SK-N-SH (cell line): Measurements from ENCODE around the gene FSTL5. TPM values are rescaled to one million over a fixed set of nuclear protein-coding genes. Genes with fewer than 3 reads are reported as not detected.

Experiments used
- CTCF ChIA-PET: fragments of 300-600, 350-600 bp; formaldehyde crosslinking; extraction: SDS; loops from one replicate; lab custom pipeline; 2021; lab: Yijun Ruan, JAX
- POLR2A ChIA-PET: fragments of 350-600 bp; sonication (Branson Sonifier 250); formaldehyde crosslinking; extraction: SDS; loops from one replicate; lab custom pipeline; 2020; ENCODE audit warnings: antibody characterized with exemption, inconsistent platforms; lab: Yijun Ruan, JAX
- DNase-seq: peaks from one replicate; pipeline ENCODE4 v3.0.0; 2012
- H2AFZ ChIP-seq: fragments of 200-600 bp; sonication (generic); 2 replicates; pipeline ENCODE4 v1.8.1; 2016; ENCODE audit warnings: antibody characterized with exemption, mild to moderate bottlenecking, low read depth
- H3F3A ChIP-seq: fragments of 200-600 bp; sonication (generic); replicated peaks from 2 replicates; pipeline ENCODE3; 2016; ENCODE audit warnings: antibody characterized with exemption, mild to moderate bottlenecking; ENCODE audit not compliant: insufficient read depth
- H3K27ac ChIP-seq, 2 experiments: fragments of 200-500 bp in 1 of 2; fragments of 200-600 bp in 1 of 2; sonication (Bioruptor generic) in 1 of 2; sonication (generic), shearing (Covaris generic) in 1 of 2; 2 replicates each; pipeline versions ENCODE4 v1.5.1 to v1.6.1; 2014 to 2016; ENCODE audit warnings: low read depth in 2 of 2, inconsistent platforms in 1 of 2, low read length in 1 of 2, mild to moderate bottlenecking in 1 of 2, mixed read lengths in 1 of 2
- H3K27me3 ChIP-seq: fragments of 200-600 bp; sonication (generic), shearing (Covaris generic); 2 replicates; pipeline ENCODE4 v1.6.1; 2016; ENCODE audit warnings: mixed run types; ENCODE audit not compliant: insufficient read depth
- H3K36me3 ChIP-seq, 2 experiments: fragments of 200-500 bp in 1 of 2; fragments of 200-600 bp in 1 of 2; sonication (Bioruptor generic) in 1 of 2; sonication (generic) in 1 of 2; replicated peaks in 1 of 2; 2 replicates each; pipeline versions ENCODE3 to v1.5.1; 2014 to 2016; ENCODE audit warnings: low read length in 1 of 2, mild to moderate bottlenecking in 1 of 2; ENCODE audit not compliant: insufficient read depth in 2 of 2, control insufficient read depth in 1 of 2
- H3K4me1 ChIP-seq, 2 experiments: fragments of 200-500 bp in 1 of 2; fragments of 200-600 bp in 1 of 2; sonication (Bioruptor generic) in 1 of 2; sonication (generic), shearing (Covaris generic) in 1 of 2; 2 replicates each; pipeline versions ENCODE4 v1.5.1 to v1.6.1; 2014 to 2016; ENCODE audit warnings: low read depth in 1 of 2, low read length in 1 of 2, mixed run types in 1 of 2; ENCODE audit not compliant: insufficient read depth in 2 of 2, control insufficient read depth in 1 of 2
- H3K4me2 ChIP-seq: fragments of 200-600 bp; sonication (generic), shearing (Covaris generic); 2 replicates; pipeline ENCODE4 v1.6.1; 2017; ENCODE audit warnings: mixed run types
- H3K4me3 ChIP-seq, 2 experiments: fragments of 200-500 bp in 1 of 2; fragments of 200-600 bp in 1 of 2; sonication (Bioruptor generic) in 1 of 2; sonication (generic), shearing (Covaris generic) in 1 of 2; 2 replicates each; pipeline versions ENCODE4 v1.5.1 to v1.8.1; 2014 to 2016; ENCODE audit warnings: low read depth in 2 of 2, inconsistent platforms in 1 of 2, low read length in 1 of 2, mild to moderate bottlenecking in 1 of 2, mixed read lengths in 1 of 2, moderate library complexity in 1 of 2
- H3K79me2 ChIP-seq: fragments of 200-600 bp; sonication (generic); 2 replicates; pipeline ENCODE4 v1.8.1; 2017; ENCODE audit warnings: mild to moderate bottlenecking; ENCODE audit not compliant: insufficient read depth
- H3K9ac ChIP-seq: fragments of 200-600 bp; sonication (generic); 2 replicates; pipeline ENCODE4 v1.6.1; 2017; ENCODE audit warnings: mixed run types
- H3K9me2 ChIP-seq: fragments of 200-600 bp; sonication (generic); 2 replicates; pipeline ENCODE4 v1.6.1; 2017; ENCODE audit warnings: mixed run types
- H3K9me3 ChIP-seq: fragments of 200-600 bp; sonication (generic); 2 replicates; pipeline ENCODE4 v1.6.1; 2017; ENCODE audit warnings: mixed run types, mild to moderate bottlenecking, moderate library complexity
- H4K20me1 ChIP-seq: fragments of 200-600 bp; sonication (generic); 2 replicates; pipeline ENCODE4 v1.6.1; 2017; ENCODE audit warnings: mild to moderate bottlenecking, mixed run types; ENCODE audit not compliant: insufficient read depth
- FOXJ3 ChIP-seq: sonication (generic); formaldehyde crosslinking; IDR thresholded peaks from 2 replicates; pipeline ENCODE4 v1.5.1; 2020; ENCODE audit warnings: mild to moderate bottlenecking, missing genetic modification reagents
- FOXM1 ChIP-seq: IDR thresholded peaks from 2 replicates; pipeline ENCODE4 v1.4.0; 2012; ENCODE audit warnings: low read depth, mild to moderate bottlenecking
- GABPA ChIP-seq: IDR thresholded peaks from 2 replicates; pipeline ENCODE4 v1.4.0; 2012; ENCODE audit warnings: low read depth, mild to moderate bottlenecking
- MEF2A ChIP-seq: IDR thresholded peaks from 2 replicates; pipeline ENCODE4 v1.4.0; 2012; ENCODE audit warnings: low read depth, borderline replicate concordance
- POLR2AphosphoS5 ChIP-seq: IDR thresholded peaks from 2 replicates; pipeline ENCODE4 v1.6.1; 2012; ENCODE audit warnings: low read depth, low read length
- RAD21 ChIP-seq: IDR thresholded peaks from 2 replicates; pipeline ENCODE4 v1.6.1; 2012; ENCODE audit warnings: mild to moderate bottlenecking, low read length
- RCOR1 ChIP-seq: fragments of 150-350 bp; IDR thresholded peaks from 2 replicates; pipeline ENCODE4 v1.6.1; 2017; ENCODE audit warnings: antibody characterized with exemption, low read length
- RFX5 ChIP-seq: IDR thresholded peaks from 2 replicates; pipeline ENCODE4 v1.6.1; 2012; ENCODE audit warnings: mild to moderate bottlenecking, improper control_type of control experiment, low read length
- RXRA ChIP-seq: IDR thresholded peaks from 2 replicates; pipeline ENCODE4 v1.4.0; 2012; ENCODE audit warnings: low read depth, mild to moderate bottlenecking, borderline replicate concordance
- SMC3 ChIP-seq: IDR thresholded peaks from 2 replicates; pipeline ENCODE4 v1.6.1; 2012; ENCODE audit warnings: low read depth, low read length, improper control_type of control experiment
- WGBS: methylation state at CpG from one replicate; pipeline ENCODE4 v1.1.6; 2017; ENCODE audit warnings: low lambda C conversion rate; 5-methylcytosine and 5-hydroxymethylcytosine counted together
- polyA plus RNA-seq, 3 experiments: library from polyadenylated mRNA; depleted of rRNA; stranded (reverse); fragments of >200 nt; gene quantifications; 2 replicates each; pipeline ENCODE4 v1.2.3, GENCODE V29; 2012
- TF ChIP-seq, protein P1 (sequence below): IDR thresholded peaks from 2 replicates; pipeline ENCODE4 v1.4.0; 2012; ENCODE audit warnings: low read depth, borderline replicate concordance
- TF ChIP-seq, protein P2 (sequence below): fragments of 200-600 bp; sonication (generic); IDR thresholded peaks from 2 replicates; pipeline ENCODE4 v1.6.1; 2017; ENCODE audit warnings: antibody characterized with exemption, mild to moderate bottlenecking, moderate library complexity
- TF ChIP-seq, protein P3 (sequence below): IDR thresholded peaks from 2 replicates; pipeline ENCODE4 v1.4.0; 2012; ENCODE audit warnings: low read depth, borderline replicate concordance
- TF ChIP-seq, protein P4 (sequence below): IDR thresholded peaks from 2 replicates; pipeline ENCODE4 v1.4.0; 2012; ENCODE audit warnings: low read depth
- TF ChIP-seq, protein P5 (sequence below): IDR thresholded peaks from 2 replicates; pipeline ENCODE4 v1.6.1; 2012; ENCODE audit warnings: mild to moderate bottlenecking, low read depth, low read length, moderate library complexity

Gene FSTL5
- polyA plus RNA-seq, 1 of the 3 experiments (the other 2 are of a cell fraction) = 0.07 TPM

DNA sequence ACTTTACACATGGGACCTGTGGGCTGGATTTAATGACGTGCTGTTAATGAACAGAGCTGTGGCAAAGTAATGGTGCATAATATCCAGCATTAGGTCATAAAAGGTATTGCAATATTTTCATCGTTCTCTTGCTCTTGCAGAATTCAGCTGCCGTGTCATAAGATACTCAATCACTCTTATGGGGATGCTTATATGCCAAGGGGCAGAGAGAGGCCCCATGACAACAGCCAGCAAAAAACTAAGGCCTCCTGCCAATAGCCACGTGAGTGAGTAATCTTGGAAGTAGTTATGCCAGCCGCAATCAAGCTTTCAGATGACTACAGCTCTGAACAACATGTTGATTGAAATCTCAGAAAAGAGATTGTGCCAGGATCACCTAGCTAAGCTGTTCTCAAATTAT is 616.9 kb downstream of the FSTL5 start:
- no peak overlapping the region for H3K4me2 ChIP-seq
- no peaks in the 10 kb centered on the region for H3K27me3 ChIP-seq
- H3K9me3 ChIP-seq = no peaks in the 10 kb centered on the region
- no peaks in the 10 kb centered on the region for H3K36me3 ChIP-seq
- H4K20me1 ChIP-seq = no peaks in the 10 kb centered on the region
- no peaks in the 10 kb centered on the region for H3F3A ChIP-seq
- no peaks in the 10 kb centered on the region for H3K4me1 ChIP-seq
- H3K9ac ChIP-seq = no peak overlapping the region
- CTCF ChIA-PET = interaction anchor here (1.2 kb wide), 1 partner anchor 14 kb away, joined by 3 read pairs; no protein-coding TSS in a partner anchor
- H3K9me2 ChIP-seq = no peaks in the 10 kb centered on the region
- no peaks in the 10 kb centered on the region for H3K79me2 ChIP-seq
- DNase-seq = no peak
- no peak overlapping the region for H3K4me3 ChIP-seq
- TF ChIP-seq MEF2A = no peak
- TF ChIP-seq, protein P1, sequence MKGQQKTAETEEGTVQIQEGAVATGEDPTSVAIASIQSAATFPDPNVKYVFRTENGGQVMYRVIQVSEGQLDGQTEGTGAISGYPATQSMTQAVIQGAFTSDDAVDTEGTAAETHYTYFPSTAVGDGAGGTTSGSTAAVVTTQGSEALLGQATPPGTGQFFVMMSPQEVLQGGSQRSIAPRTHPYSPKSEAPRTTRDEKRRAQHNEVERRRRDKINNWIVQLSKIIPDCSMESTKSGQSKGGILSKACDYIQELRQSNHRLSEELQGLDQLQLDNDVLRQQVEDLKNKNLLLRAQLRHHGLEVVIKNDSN = no peak
- TF ChIP-seq, protein P2, sequence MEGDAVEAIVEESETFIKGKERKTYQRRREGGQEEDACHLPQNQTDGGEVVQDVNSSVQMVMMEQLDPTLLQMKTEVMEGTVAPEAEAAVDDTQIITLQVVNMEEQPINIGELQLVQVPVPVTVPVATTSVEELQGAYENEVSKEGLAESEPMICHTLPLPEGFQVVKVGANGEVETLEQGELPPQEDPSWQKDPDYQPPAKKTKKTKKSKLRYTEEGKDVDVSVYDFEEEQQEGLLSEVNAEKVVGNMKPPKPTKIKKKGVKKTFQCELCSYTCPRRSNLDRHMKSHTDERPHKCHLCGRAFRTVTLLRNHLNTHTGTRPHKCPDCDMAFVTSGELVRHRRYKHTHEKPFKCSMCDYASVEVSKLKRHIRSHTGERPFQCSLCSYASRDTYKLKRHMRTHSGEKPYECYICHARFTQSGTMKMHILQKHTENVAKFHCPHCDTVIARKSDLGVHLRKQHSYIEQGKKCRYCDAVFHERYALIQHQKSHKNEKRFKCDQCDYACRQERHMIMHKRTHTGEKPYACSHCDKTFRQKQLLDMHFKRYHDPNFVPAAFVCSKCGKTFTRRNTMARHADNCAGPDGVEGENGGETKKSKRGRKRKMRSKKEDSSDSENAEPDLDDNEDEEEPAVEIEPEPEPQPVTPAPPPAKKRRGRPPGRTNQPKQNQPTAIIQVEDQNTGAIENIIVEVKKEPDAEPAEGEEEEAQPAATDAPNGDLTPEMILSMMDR = no peak
- TF ChIP-seq GABPA = no peak
- TF ChIP-seq POLR2AphosphoS5 = no peak
- no peak for TF ChIP-seq FOXJ3 (CRISPR knock-in tag)
- TF ChIP-seq RCOR1 = no peak
- no peak for TF ChIP-seq RXRA
- TF ChIP-seq, protein P3, sequence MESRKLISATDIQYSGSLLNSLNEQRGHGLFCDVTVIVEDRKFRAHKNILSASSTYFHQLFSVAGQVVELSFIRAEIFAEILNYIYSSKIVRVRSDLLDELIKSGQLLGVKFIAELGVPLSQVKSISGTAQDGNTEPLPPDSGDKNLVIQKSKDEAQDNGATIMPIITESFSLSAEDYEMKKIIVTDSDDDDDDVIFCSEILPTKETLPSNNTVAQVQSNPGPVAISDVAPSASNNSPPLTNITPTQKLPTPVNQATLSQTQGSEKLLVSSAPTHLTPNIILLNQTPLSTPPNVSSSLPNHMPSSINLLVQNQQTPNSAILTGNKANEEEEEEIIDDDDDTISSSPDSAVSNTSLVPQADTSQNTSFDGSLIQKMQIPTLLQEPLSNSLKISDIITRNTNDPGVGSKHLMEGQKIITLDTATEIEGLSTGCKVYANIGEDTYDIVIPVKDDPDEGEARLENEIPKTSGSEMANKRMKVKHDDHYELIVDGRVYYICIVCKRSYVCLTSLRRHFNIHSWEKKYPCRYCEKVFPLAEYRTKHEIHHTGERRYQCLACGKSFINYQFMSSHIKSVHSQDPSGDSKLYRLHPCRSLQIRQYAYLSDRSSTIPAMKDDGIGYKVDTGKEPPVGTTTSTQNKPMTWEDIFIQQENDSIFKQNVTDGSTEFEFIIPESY = no peak
- no peak for TF ChIP-seq RAD21
- no peak for TF ChIP-seq SMC3
- no peak overlapping the region for H2AFZ ChIP-seq
- no peak overlapping the region for H3K27ac ChIP-seq
- POLR2A ChIA-PET = no interaction called here
- 60% methylated on average over 5 of the region's 5 CpGs for WGBS

DNA sequence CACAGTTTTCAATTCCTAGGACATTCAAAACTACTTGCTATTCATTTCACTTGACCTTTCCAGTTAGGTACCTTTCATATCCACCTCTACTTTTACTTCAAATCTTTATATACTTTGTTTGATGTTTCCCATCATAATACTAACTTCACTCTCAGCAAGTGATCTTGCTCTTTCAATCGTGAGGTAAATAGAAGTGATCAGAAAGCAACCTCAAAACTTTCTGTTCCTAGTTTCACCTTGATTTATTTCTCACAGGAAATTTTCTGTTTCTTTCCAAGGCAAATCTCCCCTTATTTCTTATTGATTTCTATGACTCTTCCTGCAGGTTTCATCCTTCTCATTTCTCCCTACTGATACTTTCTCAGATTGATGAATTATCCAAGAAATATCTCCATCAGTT is 623.5 kb downstream of the FSTL5 start:
- 79% methylated on average over 1 of the region's 1 CpG for WGBS
- Histone ChIP-seq H3K9ac (no peak overlapping the region), H3K27me3 (no peaks in the 10 kb centered on the region), H3K9me3 (no peaks in the 10 kb centered on the region), H3K4me3 (no peak overlapping the region), H3K9me2 (no peaks in the 10 kb centered on the region), H2AFZ (no peak overlapping the region), H3F3A (no peaks in the 10 kb centered on the region), H3K4me1 (no peaks in the 10 kb centered on the region), H3K36me3 (no peaks in the 10 kb centered on the region), H4K20me1 (no peaks in the 10 kb centered on the region), H3K79me2 (no peaks in the 10 kb centered on the region), H3K27ac (no peak overlapping the region), H3K4me2 (no peak overlapping the region)
- POLR2A ChIA-PET = no interaction called here
- CTCF ChIA-PET = no interaction called here
- DNase-seq = no peak
- TF ChIP-seq RFX5 = no peak
- no peak for TF ChIP-seq FOXM1
- TF ChIP-seq, protein P4, sequence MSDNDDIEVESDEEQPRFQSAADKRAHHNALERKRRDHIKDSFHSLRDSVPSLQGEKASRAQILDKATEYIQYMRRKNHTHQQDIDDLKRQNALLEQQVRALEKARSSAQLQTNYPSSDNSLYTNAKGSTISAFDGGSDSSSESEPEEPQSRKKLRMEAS = no peak
- TF ChIP-seq MEF2A = no peak
- TF ChIP-seq, protein P5, sequence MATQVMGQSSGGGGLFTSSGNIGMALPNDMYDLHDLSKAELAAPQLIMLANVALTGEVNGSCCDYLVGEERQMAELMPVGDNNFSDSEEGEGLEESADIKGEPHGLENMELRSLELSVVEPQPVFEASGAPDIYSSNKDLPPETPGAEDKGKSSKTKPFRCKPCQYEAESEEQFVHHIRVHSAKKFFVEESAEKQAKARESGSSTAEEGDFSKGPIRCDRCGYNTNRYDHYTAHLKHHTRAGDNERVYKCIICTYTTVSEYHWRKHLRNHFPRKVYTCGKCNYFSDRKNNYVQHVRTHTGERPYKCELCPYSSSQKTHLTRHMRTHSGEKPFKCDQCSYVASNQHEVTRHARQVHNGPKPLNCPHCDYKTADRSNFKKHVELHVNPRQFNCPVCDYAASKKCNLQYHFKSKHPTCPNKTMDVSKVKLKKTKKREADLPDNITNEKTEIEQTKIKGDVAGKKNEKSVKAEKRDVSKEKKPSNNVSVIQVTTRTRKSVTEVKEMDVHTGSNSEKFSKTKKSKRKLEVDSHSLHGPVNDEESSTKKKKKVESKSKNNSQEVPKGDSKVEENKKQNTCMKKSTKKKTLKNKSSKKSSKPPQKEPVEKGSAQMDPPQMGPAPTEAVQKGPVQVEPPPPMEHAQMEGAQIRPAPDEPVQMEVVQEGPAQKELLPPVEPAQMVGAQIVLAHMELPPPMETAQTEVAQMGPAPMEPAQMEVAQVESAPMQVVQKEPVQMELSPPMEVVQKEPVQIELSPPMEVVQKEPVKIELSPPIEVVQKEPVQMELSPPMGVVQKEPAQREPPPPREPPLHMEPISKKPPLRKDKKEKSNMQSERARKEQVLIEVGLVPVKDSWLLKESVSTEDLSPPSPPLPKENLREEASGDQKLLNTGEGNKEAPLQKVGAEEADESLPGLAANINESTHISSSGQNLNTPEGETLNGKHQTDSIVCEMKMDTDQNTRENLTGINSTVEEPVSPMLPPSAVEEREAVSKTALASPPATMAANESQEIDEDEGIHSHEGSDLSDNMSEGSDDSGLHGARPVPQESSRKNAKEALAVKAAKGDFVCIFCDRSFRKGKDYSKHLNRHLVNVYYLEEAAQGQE = no peak
- no peak for TF ChIP-seq POLR2AphosphoS5
- TF ChIP-seq FOXJ3 (CRISPR knock-in tag) = no peak
- no peak for TF ChIP-seq RXRA
- TF ChIP-seq GABPA = no peak
- TF ChIP-seq, protein P2 = no peak
